ENCODE results near the gene BATF3. TPM values are rescaled to one million over a fixed set of nuclear protein-coding genes. Genes with fewer than 3 reads are reported as not detected.

The BATF3 gene
- polyA plus RNA-seq, 1 of the 3 experiments (the other 2 are of a cell fraction): 0.76 TPM

- H3K9ac ChIP-seq: no peak overlapping the region
- no peak overlapping the region for H3K4me3 ChIP-seq (ENCODE audit: low read depth in 2 of 2, low read length in 1 of 2)
- no peaks in the 10 kb centered on the region for H3K27me3 ChIP-seq (ENCODE audit: insufficient read depth)
- peaks cover 9% of the 10 kb centered on the region; the same call in 1 of the 2 replicates for H3K79me2 ChIP-seq (ENCODE audit: insufficient read depth)
- no peaks in the 10 kb centered on the region for H3K9me3 ChIP-seq
- no peak for TF ChIP-seq USF1 (IDR thresholded peaks at IDR 0.05; ENCODE audit: borderline replicate concordance, low read depth)
- TF ChIP-seq PBX3 (IDR thresholded peaks at IDR 0.05): no peak
- no peak for TF ChIP-seq MEF2A (IDR thresholded peaks at IDR 0.05; ENCODE audit: borderline replicate concordance, low read depth)
- no peak for TF ChIP-seq TCF12 (IDR thresholded peaks at IDR 0.05)
- TF ChIP-seq RCOR1 (IDR thresholded peaks at IDR 0.05; ENCODE audit: low read length): no peak
- no peak for TF ChIP-seq USF2 (IDR thresholded peaks at IDR 0.05; ENCODE audit: borderline replicate concordance, low read depth, low read length)
- no peak for TF ChIP-seq CTCF (IDR thresholded peaks at IDR 0.05)
- no peak for TF ChIP-seq SMC3 (IDR thresholded peaks at IDR 0.05; ENCODE audit: low read depth, low read length)
- TF ChIP-seq IRF3 (IDR thresholded peaks at IDR 0.05; ENCODE audit: low read depth, low read length): no peak
- no peak for TF ChIP-seq POLR2AphosphoS5 (IDR thresholded peaks at IDR 0.05; ENCODE audit: low read depth, low read length)
- TF ChIP-seq CHD2 (IDR thresholded peaks at IDR 0.05; ENCODE audit: low read length, partially characterized antibody): no peak
- TF ChIP-seq NRF1 (IDR thresholded peaks at IDR 0.05; ENCODE audit: low read depth, low read length): no peak
- no peak for TF ChIP-seq EP300 (IDR thresholded peaks at IDR 0.05; ENCODE audit: borderline replicate concordance in 1 of 2, low read depth in 1 of 2, low read length in 1 of 2)
- no peak for TF ChIP-seq REST (IDR thresholded peaks at IDR 0.05; ENCODE audit: low read depth, low read length)
- no peak for TF ChIP-seq MAX (IDR thresholded peaks at IDR 0.05; ENCODE audit: low read depth)
- no peak overlapping the region for H3K27ac ChIP-seq (ENCODE audit: low read depth in 2 of 2, low read length in 1 of 2)
- H3K4me2 ChIP-seq: no peak overlapping the region
- CTCF ChIA-PET: interaction anchor here (5.2 kb wide), 1 partner anchor 12 kb away, joined by 31 read pairs; no protein-coding TSS in a partner anchor
- peaks cover 5 to 6% of the 10 kb centered on the region in 2 experiments for H3K36me3 ChIP-seq (replicated peaks in 1 of 2; ENCODE audit: control insufficient read depth in 1 of 2, insufficient read depth in 2 of 2, low read length in 1 of 2)
- H3F3A ChIP-seq (replicated peaks; ENCODE audit: insufficient read depth): no peaks in the 10 kb centered on the region
- H3K4me1 ChIP-seq (ENCODE audit: control insufficient read depth in 1 of 2, insufficient read depth in 2 of 2, low read depth in 1 of 2, low read length in 1 of 2): no peaks in the 10 kb centered on the region; a peak in 1 of 4 replicates
- POLR2A ChIA-PET: no interaction called here
- H3K9me2 ChIP-seq: no peaks in the 10 kb centered on the region
- H2AFZ ChIP-seq (ENCODE audit: low read depth): no peak overlapping the region
- WGBS (ENCODE audit: low lambda C conversion rate): 96% methylated on average over 1 of the region's 1 CpG
- no peaks in the 10 kb centered on the region for H4K20me1 ChIP-seq (ENCODE audit: insufficient read depth)
- no peak for DNase-seq
Observed at GRCh38 chr1:212738330-212738729, 38.7 kb upstream of the BATF3 start.
